Astrocyte of the cerebellum (primary cell): ENCODE data around the gene FLNA.
A peak's percentile ranks its signal among the peaks of the same experiment; 100 is the strongest.

Experiments used
- DNase-seq: peaks from one replicate; pipeline ENCODE4 v3.0.0-alpha.2; 2011; ENCODE audit warnings: low read depth
- H3K4me3 ChIP-seq: 2 replicates; pipeline ENCODE4 v1.5.1; 2011; ENCODE audit warnings: mild to moderate bottlenecking, low read depth, low read length, moderate library complexity
- in situ Hi-C: cut with HindIII; loops from 2 replicates; pipeline ENCODE4 v1.10.0; 2017; ENCODE audit warnings: low sequenced_read_pairs
- TF ChIP-seq, protein P1 (sequence below): IDR thresholded peaks from 2 replicates; pipeline ENCODE4 v1.5.1; 2012; ENCODE audit warnings: low read length, low read depth, moderate library complexity, mild to moderate bottlenecking; ENCODE audit errors: missing control alignments

FLNA gene

DNA sequence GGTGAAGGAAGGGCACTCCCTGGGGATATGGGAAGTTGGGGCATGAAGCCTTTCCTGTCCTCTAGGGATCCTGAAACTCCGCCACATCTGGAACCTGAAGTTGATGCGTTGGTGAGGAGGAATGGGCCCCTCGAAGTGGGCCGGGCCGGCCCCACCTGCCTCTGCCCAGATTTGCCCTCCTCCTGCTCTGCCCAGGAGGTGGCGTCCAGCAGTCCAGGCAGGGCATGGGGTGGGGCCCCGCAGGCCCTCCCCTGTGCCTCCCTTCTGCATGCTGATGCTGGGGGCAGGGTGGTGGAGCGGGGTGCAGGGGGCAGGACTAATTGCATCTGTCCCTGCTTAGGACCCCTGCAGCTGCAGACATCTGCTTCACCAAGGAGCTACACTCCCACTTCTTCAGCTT is 38.7 kb upstream of the FLNA start:
- in situ Hi-C loops: no loop called here
- no peak overlapping the region for H3K4me3 ChIP-seq
- DNase-seq: no peak
- TF ChIP-seq, protein P1, sequence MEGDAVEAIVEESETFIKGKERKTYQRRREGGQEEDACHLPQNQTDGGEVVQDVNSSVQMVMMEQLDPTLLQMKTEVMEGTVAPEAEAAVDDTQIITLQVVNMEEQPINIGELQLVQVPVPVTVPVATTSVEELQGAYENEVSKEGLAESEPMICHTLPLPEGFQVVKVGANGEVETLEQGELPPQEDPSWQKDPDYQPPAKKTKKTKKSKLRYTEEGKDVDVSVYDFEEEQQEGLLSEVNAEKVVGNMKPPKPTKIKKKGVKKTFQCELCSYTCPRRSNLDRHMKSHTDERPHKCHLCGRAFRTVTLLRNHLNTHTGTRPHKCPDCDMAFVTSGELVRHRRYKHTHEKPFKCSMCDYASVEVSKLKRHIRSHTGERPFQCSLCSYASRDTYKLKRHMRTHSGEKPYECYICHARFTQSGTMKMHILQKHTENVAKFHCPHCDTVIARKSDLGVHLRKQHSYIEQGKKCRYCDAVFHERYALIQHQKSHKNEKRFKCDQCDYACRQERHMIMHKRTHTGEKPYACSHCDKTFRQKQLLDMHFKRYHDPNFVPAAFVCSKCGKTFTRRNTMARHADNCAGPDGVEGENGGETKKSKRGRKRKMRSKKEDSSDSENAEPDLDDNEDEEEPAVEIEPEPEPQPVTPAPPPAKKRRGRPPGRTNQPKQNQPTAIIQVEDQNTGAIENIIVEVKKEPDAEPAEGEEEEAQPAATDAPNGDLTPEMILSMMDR: no peak

DNA sequence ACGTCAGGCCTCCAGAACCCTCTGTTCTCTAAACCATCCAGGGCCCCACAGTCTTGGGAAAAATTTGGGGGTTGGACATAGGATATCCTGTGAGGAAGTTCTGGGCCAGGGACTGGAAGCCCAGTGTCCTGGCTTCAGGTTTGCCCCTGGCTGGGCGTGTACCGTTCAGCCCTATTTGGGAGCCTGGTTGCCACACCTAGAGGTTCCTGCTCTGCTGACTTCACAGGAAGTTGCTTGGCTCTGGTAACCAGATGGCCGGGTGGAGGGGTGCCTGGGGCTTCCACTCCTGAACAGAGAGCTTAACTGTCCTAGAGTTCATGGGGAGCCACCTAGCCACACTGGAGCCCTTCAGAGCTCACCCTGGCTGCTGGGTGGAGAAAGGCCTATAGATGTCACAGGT is 38.0 kb upstream of the FLNA start:
- H3K4me3 ChIP-seq: peak overlapping the region; percentile 59
- TF ChIP-seq, protein P1: no peak
- in situ Hi-C loops: no loop called here
- DNase-seq: no peak

DNA sequence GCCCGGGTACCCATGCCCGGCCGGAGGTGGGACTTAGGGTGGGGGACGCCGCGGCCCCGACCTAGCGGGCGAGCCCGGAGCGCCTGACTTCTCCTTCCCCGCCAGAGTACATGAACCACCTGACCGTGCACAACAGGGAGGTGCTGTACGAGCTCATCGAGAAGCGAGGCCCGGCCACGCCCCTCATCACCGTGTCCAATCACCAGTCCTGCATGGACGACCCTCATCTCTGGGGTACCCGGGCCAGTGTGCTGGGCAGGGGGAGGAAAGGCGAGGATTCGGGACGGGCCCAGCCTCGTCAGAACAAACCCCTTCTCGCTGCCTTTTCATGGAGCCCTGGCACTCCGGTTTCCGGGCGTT is 37.5 kb upstream of the FLNA start:
- H3K4me3 ChIP-seq: peak overlapping the region; percentile 59
- no peak for DNase-seq
- TF ChIP-seq, protein P1: no peak
- in situ Hi-C loops: no loop called here

DNA sequence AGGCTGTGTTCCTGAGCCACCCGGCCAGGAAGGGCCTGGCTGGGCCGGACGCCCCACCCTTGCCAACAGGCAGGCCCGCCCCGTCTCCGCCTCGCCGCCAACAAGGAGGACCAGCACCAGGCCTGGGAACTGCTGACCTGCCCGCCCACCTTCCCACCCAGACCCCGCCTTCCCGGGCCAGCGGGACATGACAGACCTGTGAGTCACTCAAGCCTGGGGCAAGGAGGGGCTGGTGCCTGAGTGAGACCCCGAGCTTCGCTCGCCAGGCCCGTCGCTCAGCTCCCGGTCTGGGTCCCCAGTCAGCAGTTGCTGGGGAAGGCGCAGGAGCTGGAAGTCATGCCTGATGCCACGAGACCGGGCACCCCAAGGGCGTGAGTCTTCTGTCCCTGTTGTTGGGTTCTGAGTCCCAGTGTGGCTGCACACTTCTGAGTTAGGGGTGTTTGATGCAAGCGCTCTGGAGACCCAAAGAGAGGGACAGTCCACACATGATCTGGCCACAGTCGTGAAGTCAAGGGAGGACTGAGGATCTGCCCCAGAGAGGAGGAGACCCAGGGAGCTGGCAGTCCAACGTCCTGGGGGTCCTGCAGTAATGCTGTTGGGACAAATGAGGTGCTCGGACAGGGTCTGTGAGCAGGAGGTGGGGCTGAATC is 34.9 kb upstream of the FLNA start, which contains the start of gene DNASE1L1:
TSS of gene DNASE1L1 (minus strand) at position 33 of the 650 bp plus-strand sequence. CDS start 3,686 bp downstream, outside the sequence.
- in situ Hi-C loops: no loop called here
- peak; percentile 62 for DNase-seq
- peak within 1 kb of the TSS; percentile 45 for H3K4me3 ChIP-seq

DNA sequence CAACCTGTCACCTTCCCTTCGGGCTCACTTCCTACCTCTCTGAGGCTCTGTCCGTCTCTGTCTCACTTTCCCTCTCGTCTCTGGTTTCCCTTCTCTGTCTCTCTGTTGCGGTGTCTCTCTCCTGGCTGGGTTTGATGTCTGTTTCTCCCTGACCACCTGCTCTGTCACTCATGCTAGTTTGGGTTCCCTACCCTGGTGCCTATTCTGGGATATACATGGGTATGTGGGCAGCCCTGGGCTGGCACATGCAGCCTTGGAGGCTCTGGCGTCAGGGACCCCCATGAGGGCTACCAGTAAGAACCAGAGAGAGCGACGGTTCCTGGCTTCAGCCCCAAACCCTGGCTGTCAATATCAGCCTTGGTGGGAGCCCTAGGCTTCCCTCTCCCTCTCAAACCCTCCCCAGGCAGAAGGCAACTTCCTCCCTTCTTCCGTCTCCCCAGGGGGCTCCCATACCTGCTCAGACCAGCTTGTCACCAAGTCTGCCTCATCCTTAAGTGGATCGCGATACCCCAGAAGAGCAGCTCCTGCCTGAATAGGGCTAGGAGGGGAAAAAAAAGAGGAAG is 34.3 kb upstream of the FLNA start:
- in situ Hi-C loops: no loop called here
- TF ChIP-seq, protein P1: no peak
- DNase-seq: no peak
- peak overlapping the region; percentile 45 for H3K4me3 ChIP-seq

More for the DNA sequence above, 34.9 kb upstream of the FLNA start, which contains the start of gene DNASE1L1:
- TF ChIP-seq, protein P1: no peak

DNA sequence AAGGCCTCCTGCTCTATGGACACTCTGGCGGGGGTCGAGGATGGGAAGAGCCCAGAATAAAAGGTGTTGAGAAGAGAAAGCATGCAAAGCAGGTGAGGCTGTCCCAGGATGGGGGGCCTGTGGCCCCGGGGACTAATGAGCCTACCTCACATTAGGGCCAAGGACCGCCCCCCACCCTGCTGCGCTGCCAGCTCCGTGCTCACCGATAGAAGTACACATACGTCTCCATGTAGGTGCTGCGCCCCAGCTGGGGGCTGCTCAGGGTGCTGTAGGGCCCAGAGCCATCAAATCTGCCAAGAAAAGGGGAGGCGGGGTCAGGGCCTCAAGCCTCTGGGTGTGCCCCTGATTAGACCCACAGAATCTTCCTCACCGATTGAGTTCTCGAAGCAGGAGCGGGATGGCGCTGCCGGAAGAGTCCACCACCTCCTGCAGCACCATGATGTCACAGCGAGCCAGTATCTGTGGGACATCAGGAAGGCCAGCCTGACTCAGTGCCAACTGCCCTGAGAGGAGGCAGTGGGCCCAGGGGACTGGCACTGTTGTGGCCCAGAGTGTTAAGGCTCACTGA is 30.3 kb upstream of the FLNA start:
- DNase-seq: no peak
- no peak overlapping the region for H3K4me3 ChIP-seq
- in situ Hi-C loops: no loop called here
- TF ChIP-seq, protein P1: no peak
